Renal cortex interstitium (tissue), 11 donors: ENCODE data around the gene CTBP1. TPM values are rescaled to one million over a fixed set of nuclear protein-coding genes. Genes with fewer than 3 reads are reported as not detected.
A peak's percentile ranks its signal among the peaks of the same experiment; 100 is the strongest.

Experiments
- DNase-seq, 11 donors: peaks; one replicate each; pipeline ENCODE4 v3.0.0-alpha.2; 2013; ENCODE audit warnings: low read depth in 9 of 11, low spot score in 4 of 11; ENCODE audit errors: extremely low read depth in 1 of 11
- polyA plus RNA-seq, 3 donors: library from polyadenylated mRNA; unstranded; fragments of 120-200 nt; gene quantifications; one replicate each; pipeline ENCODE4 v1.2.1, GENCODE V29; 2013; ENCODE audit not compliant: insufficient read length in 3 of 3

The CTBP1 gene
- polyA plus RNA-seq, 3 donors: 113 to 174 (median 150) TPM

GRCh38 chr4:1290165-1290977 lies 41.4 kb upstream of the CTBP1 start:
- peak in 1 of 11 donors; percentile 28 for DNase-seq

GRCh38 chr4:1289207-1290164 lies 40.6 kb upstream of the CTBP1 start, which contains the start of gene MAEA:
TSS of gene MAEA (plus strand) at chr4:1289891. CDS start at chr4:1289914, 23 bp downstream.
- DNase-seq: peak; percentile 87 to 97 (median 95)

- no peak for DNase-seq
Observed at GRCh38 chr4:1288786-1289185, 39.9 kb upstream of the CTBP1 start.

GRCh38 chr4:1285790-1286553 lies 37.0 kb upstream of the CTBP1 start:
- DNase-seq: no peak

- no peak for DNase-seq
Observed at GRCh38 chr4:1285151-1285789, 36.3 kb upstream of the CTBP1 start.

- DNase-seq: no peak
Observed at GRCh38 chr4:1283711-1284110, 34.8 kb upstream of the CTBP1 start.

GRCh38 chr4:1279253-1279652 lies 30.3 kb upstream of the CTBP1 start:
- no peak for DNase-seq

GRCh38 chr4:1277667-1278665 lies 29.0 kb upstream of the CTBP1 start:
- DNase-seq: no peak

- DNase-seq: no peak
Observed at GRCh38 chr4:1276984-1277383, 28.1 kb upstream of the CTBP1 start.

GRCh38 chr4:1274871-1275270 lies 25.9 kb upstream of the CTBP1 start:
- DNase-seq: no peak

- DNase-seq: no peak
Observed at GRCh38 chr4:1271686-1272085, 22.8 kb upstream of the CTBP1 start.

- no peak for DNase-seq
Observed at GRCh38 chr4:1269209-1269608, 20.3 kb upstream of the CTBP1 start.

- DNase-seq: no peak
Observed at GRCh38 chr4:1266881-1267763, 18.2 kb upstream of the CTBP1 start.

- DNase-seq: no peak
Observed at GRCh38 chr4:1265351-1265750, 16.4 kb upstream of the CTBP1 start.

- no peak for DNase-seq
Observed at GRCh38 chr4:1264942-1265341, 16.0 kb upstream of the CTBP1 start.

- no peak for DNase-seq
Observed at GRCh38 chr4:1261107-1261928, 12.4 kb upstream of the CTBP1 start.
